Heart left ventricle (tissue), 16 donors: ENCODE measurements around the gene PRRT1B. TPM values are rescaled to one million over a fixed set of nuclear protein-coding genes. Genes with fewer than 3 reads are reported as not detected.

Source experiments
- ATAC-seq, 4 donors: fragments of 200-7000 bp; cut with Tn5 transposase; one replicate each; pipeline ENCODE4 v1.9.1; 2020 to 2022; ENCODE audit warnings: moderate library complexity in 4 of 4, mild to moderate bottlenecking in 3 of 4, moderate number of reproducible peaks in 1 of 4
- DNase-seq, 5 donors: peaks; one replicate each; pipeline ENCODE4 v3.0.0-alpha.2; 2020
- H3K27ac ChIP-seq, 12 donors: fragments of 200-600 bp; sonication (generic) in 4 of 12; one replicate each; pipeline versions ENCODE4 v1.5.0 to v1.8.0; 2016 to 2022; ENCODE audit warnings: mild to moderate bottlenecking in 2 of 12
- H3K27me3 ChIP-seq, 9 donors: fragments of 200-600 bp; sonication (generic) in 2 of 9; one replicate each; pipeline versions ENCODE4 v1.5.1 to v1.8.0; 2016 to 2022; ENCODE audit warnings: mild to moderate bottlenecking in 3 of 9
- H3K36me3 ChIP-seq, 9 donors: fragments of 200-600 bp; sonication (generic) in 2 of 9; one replicate each; pipeline versions ENCODE4 v1.5.0 to v1.8.0; 2018 to 2022; ENCODE audit warnings: mild to moderate bottlenecking in 2 of 9
- H3K4me1 ChIP-seq, 12 donors: fragments of 200-600 bp; sonication (generic) in 4 of 12; one replicate each; pipeline versions ENCODE4 v1.5.0 to v1.8.0; 2016 to 2022; ENCODE audit warnings: mild to moderate bottlenecking in 3 of 12
- H3K4me3 ChIP-seq, 12 donors: fragments of 200-600 bp; sonication (generic) in 4 of 12; one replicate each; pipeline versions ENCODE4 v1.5.0 to v1.8.0; 2017 to 2022; ENCODE audit warnings: mild to moderate bottlenecking in 9 of 12, moderate library complexity in 4 of 12
- H3K9me3 ChIP-seq, 12 donors: fragments of 200-600 bp; sonication (generic) in 4 of 12; one replicate each; pipeline versions ENCODE4 v1.5.0 to v1.8.0; 2016 to 2022; ENCODE audit warnings: mild to moderate bottlenecking in 1 of 12
- CTCF ChIP-seq, 12 donors: fragments of 200-600 bp; sonication (generic) in 4 of 12; IDR thresholded peaks; one replicate each; pipeline versions ENCODE4 v1.5.0 to v1.8.0; 2018 to 2022; ENCODE audit warnings: antibody characterized with exemption in 12 of 12, mild to moderate bottlenecking in 5 of 12
- POLR2A ChIP-seq, 2 donors: fragments of 450-650 bp; IDR thresholded peaks; one replicate each; pipeline ENCODE4 v1.6.1; 2017; ENCODE audit warnings: antibody characterized with exemption in 2 of 2, mild to moderate bottlenecking in 2 of 2, moderate library complexity in 2 of 2
- WGBS, 4 donors: extraction: QIAGEN DNeasy Blood & Tissue Kit in 2 of 4; methylation state at CpG; one replicate each; pipeline versions ENCODE4 v1.1.5 to v1.1.7; 2013 to 2018; 5-methylcytosine and 5-hydroxymethylcytosine counted together
- intact Hi-C, 10 donors: fragments of 100-400 bp; cut with DNase I; formaldehyde crosslinking; loops; one replicate each; pipeline versions ENCODE4 v1.11.1 to v1.14.2; 2022
- polyA plus RNA-seq, 2 donors: library from polyadenylated mRNA; stranded (reverse); fragments of 200-250 nt; gene quantifications; one replicate each; pipeline ENCODE4 v1.2.3, GENCODE V29; 2013
- total RNA-seq, 9 donors: library from RNA; depleted of rRNA in 2 of 9; stranded (reverse); fragments of >200 nt in 2 of 9; fragmentation: NEBNext Ultra II Directional in 3 of 9; extraction: Animal tissue kit (Norgen Biotek cat#: 25700) in 3 of 9; gene quantifications; one replicate each; pipeline versions ENCODE4 v1.1.0 to v1.2.4, GENCODE V29; 2016 to 2023
- donor health status: ischemic (EF 13 %, LVEDD 7.1; RV severe dilation, severe dysfunction).
- donor health status: healthy with polysubstance abuse.
- donor health status: DM: no; HTN: yes; CAD: no.
- donor health status: DM: no; HTN: no; CAD: no.
- donor health status: ischemic (EF 25% LVEDD 6.9; RV normal size, moderate dysfunction).
- donor health status: ischemic (EF 25% LVEDD 5.7; RV mildly dilated, moderate dysfunction).
- donor health status: healthy.
- donor health status: DM: yes; HTN: yes; CAD: no.
- donor health status: ischemic (EF 35%, LVEDD 5.7; RV mildly dilated, moderate dysfunction).
- donor health status: nonischemic (EF 11% LVEDD 7.7; RV severe dilation, severe dysfunction).
- donor health status: DM: yes; HTN: yes; CAD: no.
- donor health status: PGD.
- donor health status: ischemic (EF 29% LVEDD 5.4; RV normal size, mild dysfunction).
- donor health status: nonischemic (EF 23%, LVEDD 6.1; RV moderate dilation, normal function).

The PRRT1B gene
- total and polyA plus RNA-seq, 11 donors, result not detected

DNA sequence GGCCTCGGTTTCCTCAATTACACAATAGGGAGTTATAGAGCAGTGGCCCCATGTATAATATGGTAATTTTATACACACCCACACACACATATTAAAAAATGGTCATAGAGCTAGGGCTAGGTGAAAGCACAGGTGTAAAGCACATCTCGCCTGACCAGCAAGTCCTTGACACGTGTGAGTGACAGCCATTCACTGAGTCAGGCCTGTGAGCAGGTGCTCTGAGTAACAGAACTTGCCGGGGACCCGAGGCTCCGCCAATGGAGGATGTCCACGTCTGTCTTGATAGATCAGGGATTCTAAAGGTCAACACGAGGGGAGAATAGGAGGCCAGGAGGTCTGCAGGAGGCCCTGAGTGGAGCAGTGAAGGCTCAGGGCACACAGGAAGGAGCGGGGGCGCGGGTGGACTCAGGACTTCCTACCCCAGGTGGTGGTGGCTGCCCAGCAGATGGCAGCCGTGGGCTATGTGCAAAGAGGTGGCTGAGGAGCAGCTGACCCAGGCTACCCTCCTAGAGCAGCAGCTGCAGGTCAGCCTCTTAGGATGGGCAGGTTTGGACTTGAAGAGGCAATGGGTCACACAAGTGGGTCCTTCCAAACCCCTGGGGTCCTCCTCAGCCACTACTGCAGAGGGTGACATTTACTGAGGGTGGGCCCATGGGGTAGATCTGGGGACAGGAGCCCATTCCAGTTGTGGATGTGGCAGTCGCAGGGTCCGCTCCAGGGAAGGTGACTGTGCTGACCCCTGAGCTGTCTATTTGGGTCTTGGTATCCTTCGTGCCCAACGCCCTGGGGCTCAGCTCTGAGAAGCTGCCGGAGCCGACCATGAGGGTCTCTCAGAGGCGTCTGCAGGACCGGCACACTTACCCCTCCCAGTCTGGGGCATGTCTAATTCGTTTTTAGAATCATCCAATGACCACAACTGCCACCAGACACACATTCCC, 45.9 kb downstream of the PRRT1B start:
- peaks cover 0 to 27% (median 0%) of the 10 kb centered on the region in 12 donors for H3K4me1 ChIP-seq
- H3K27ac ChIP-seq, result peak overlapping the region in 1 of 12 donors; percentile 6
- intact Hi-C loops, result loop anchor here in 9 of 10 donors (1.0 to 2.0 kb wide), 3 partner anchors 148 to 150 kb away; partner anchors contain the start of gene RAPGEF1 (in 8 of the 9)
- peak; percentile 73 to 91 (median 83) for TF ChIP-seq CTCF (IDR thresholded peaks at IDR 0.05)
- no peak for TF ChIP-seq POLR2A (IDR thresholded peaks at IDR 0.05)
- H3K9me3 ChIP-seq, result no peaks in the 10 kb centered on the region
- peaks cover 0 to 88% (median 83%) of the 10 kb centered on the region in 9 donors for H3K36me3 ChIP-seq
- ATAC-seq (peak; percentile 83 to 92 (median 88)), DNase-seq (peak; percentile 73 to 90 (median 85))
- no peaks in the 10 kb centered on the region for H3K27me3 ChIP-seq
- H3K4me3 ChIP-seq, result no peak overlapping the region
- 66 to 83% (median 72%) methylated on average over 16 to 21 of the region's 21 CpGs for WGBS, 4 donors

- peaks cover 0 to 94% (median 90%) of the 10 kb centered on the region in 9 donors for H3K36me3 ChIP-seq
- no peak overlapping the region for H3K27ac ChIP-seq
- H3K9me3 ChIP-seq, result no peaks in the 10 kb centered on the region
- ATAC-seq (no peak), DNase-seq (peak in 1 of 5 donors; percentile 52)
- no peaks in the 10 kb centered on the region for H3K27me3 ChIP-seq
- H3K4me3 ChIP-seq, result no peak overlapping the region
- no peak for TF ChIP-seq CTCF (IDR thresholded peaks at IDR 0.05)
- no peak for TF ChIP-seq POLR2A (IDR thresholded peaks at IDR 0.05)
- intact Hi-C loops, result loop anchor here (1.0 to 2.0 kb wide), 3 partner anchors 147 to 149 kb away; partner anchors contain the start of gene RAPGEF1 (in 9 of the 10)
- WGBS, 4 donors, result 57 to 77% (median 65%) methylated on average over 6 of the region's 6 CpGs
- peaks cover 0 to 32% (median 0%) of the 10 kb centered on the region in 12 donors for H3K4me1 ChIP-seq
Measured at GRCh38 chr9:131591845-131592208, 46.5 kb downstream of the PRRT1B start.

DNA sequence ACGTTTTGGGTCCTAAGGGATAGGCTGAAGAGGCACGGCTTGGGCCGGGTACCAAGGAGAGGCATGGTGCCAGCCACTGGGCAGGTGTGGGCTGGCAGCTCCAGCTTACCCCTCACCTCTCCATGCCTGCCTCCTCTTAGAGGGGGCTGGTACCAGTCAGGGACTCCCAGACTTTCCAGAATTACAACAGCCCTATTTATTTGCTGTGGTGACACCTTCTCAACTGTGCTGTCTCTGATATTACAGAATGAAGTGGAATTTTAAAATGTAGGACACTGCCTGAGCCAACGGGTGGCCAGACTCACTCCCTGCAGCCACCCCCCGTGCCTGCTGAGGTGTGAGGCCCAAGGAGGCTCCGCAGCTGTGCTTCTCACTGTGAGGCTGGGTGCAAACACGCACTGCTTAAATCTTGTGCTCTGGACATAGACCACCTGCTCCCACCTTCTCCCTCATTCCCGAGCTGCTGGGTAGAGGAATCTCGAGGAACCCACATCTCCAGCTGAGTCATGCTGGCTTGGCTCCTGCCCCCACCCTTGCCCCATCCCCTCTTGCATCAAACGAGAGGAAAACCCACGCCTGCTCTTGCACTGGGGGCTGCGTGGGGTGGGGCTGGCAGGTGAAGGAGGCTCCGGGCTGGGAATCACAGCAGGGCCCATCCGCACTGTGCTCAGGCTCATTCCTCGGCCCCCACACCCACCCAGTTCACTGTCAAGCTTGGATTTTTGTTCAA, 47.9 kb downstream of the PRRT1B start:
- Histone ChIP-seq H3K27me3 (no peaks in the 10 kb centered on the region), H3K36me3 (peaks cover 0 to 97% (median 93%) of the 10 kb centered on the region in 9 donors), H3K27ac (no peak overlapping the region), H3K4me1 (peaks cover 0 to 45% (median 0%) of the 10 kb centered on the region in 12 donors), H3K9me3 (no peaks in the 10 kb centered on the region), H3K4me3 (no peak overlapping the region)
- TF ChIP-seq POLR2A (IDR thresholded peaks at IDR 0.05) (no peak), CTCF (IDR thresholded peaks at IDR 0.05) (no peak)
- intact Hi-C loops, result loop anchor here in 1 of 10 donors (2.0 kb wide), 1 partner anchor 148 kb away; the partner anchor contains the start of gene RAPGEF1
- DNase-seq, result peak in 1 of 5 donors; percentile 49
- no peak for ATAC-seq
- WGBS, 4 donors, result 81 to 88% (median 82%) methylated on average over 13 to 15 of the region's 15 CpGs
